Liver (tissue), 9 donors: ENCODE data around the gene CD300LG. TPM values are rescaled to one million over a fixed set of nuclear protein-coding genes. Genes with fewer than 3 reads are reported as not detected.

Experiments used
- DNase-seq: peaks from one replicate; pipeline ENCODE4 v3.0.0-alpha.2; 2017; ENCODE audit warnings: low spot score
- H3K27ac ChIP-seq, 2 donors: one replicate each; pipeline ENCODE4 v1.7.0; 2013; ENCODE audit warnings: inconsistent platforms in 2 of 2, low read length in 2 of 2, control low read depth in 1 of 2, low read depth in 1 of 2, mild to moderate bottlenecking in 1 of 2
- H3K27me3 ChIP-seq, 4 donors: one replicate each; pipeline versions ENCODE4 v1.6.1 to v1.7.0; 2013; ENCODE audit warnings: low read length in 3 of 4, inconsistent platforms in 1 of 4, mild to moderate bottlenecking in 1 of 4, moderate library complexity in 1 of 4; ENCODE audit not compliant: control insufficient read depth in 4 of 4, insufficient read depth in 4 of 4
- H3K36me3 ChIP-seq, 4 donors: one replicate each; pipeline versions ENCODE4 v1.6.1 to v1.7.0; 2013; ENCODE audit warnings: low read length in 3 of 4, mild to moderate bottlenecking in 3 of 4, low read depth in 1 of 4, moderate library complexity in 1 of 4; ENCODE audit not compliant: control insufficient read depth in 4 of 4, insufficient read depth in 3 of 4
- H3K4me1 ChIP-seq, 4 donors: one replicate each; pipeline versions ENCODE4 v1.6.1 to v1.7.0; 2013; ENCODE audit warnings: low read length in 3 of 4, mild to moderate bottlenecking in 3 of 4, moderate library complexity in 1 of 4; ENCODE audit not compliant: control insufficient read depth in 4 of 4, insufficient read depth in 4 of 4
- H3K4me3 ChIP-seq, 3 donors: one replicate each; pipeline versions ENCODE4 v1.6.1 to v1.7.0; 2013; ENCODE audit warnings: low read length in 3 of 3, control low read depth in 1 of 3, low read depth in 1 of 3, mild to moderate bottlenecking in 1 of 3
- H3K9ac ChIP-seq, 2 donors: one replicate each; pipeline ENCODE4 v1.7.0; 2013; ENCODE audit warnings: low read length in 2 of 2, mild to moderate bottlenecking in 2 of 2, moderate library complexity in 2 of 2, control low read depth in 1 of 2, low read depth in 1 of 2
- H3K9me3 ChIP-seq, 4 donors: one replicate each; pipeline versions ENCODE4 v1.6.1 to v1.7.0; 2013; ENCODE audit warnings: low read length in 3 of 4; ENCODE audit not compliant: control insufficient read depth in 4 of 4
- GABPA ChIP-seq, 2 donors: IDR thresholded peaks in 1 of 2; conservative IDR thresholded peaks in 1 of 2; 2 replicates each; pipeline ENCODE4 v1.6.1; 2016; ENCODE audit warnings: antibody characterized with exemption in 2 of 2, mild to moderate bottlenecking in 1 of 2, moderate library complexity in 1 of 2
- NR2F2 ChIP-seq: IDR thresholded peaks from 2 replicates; pipeline ENCODE4 v1.6.1; 2016; ENCODE audit warnings: antibody characterized with exemption
- TAF1 ChIP-seq: conservative IDR thresholded peaks from 2 replicates; pipeline ENCODE4 v1.6.1; 2016; ENCODE audit warnings: antibody characterized with exemption, mild to moderate bottlenecking
- WGBS: extraction: QIAGEN DNeasy Blood & Tissue Kit; methylation state at CpG from one replicate; pipeline ENCODE4 v1.1.7; 2013; 5-methylcytosine and 5-hydroxymethylcytosine counted together
- polyA plus RNA-seq, 2 donors: library from polyadenylated mRNA; stranded (reverse) in 1 of 2; unstranded in 1 of 2; fragments of 200-250 nt in 1 of 2; fragments of >200 nt in 1 of 2; fragmentation: Nextera tagmentation in 1 of 2; extraction: Ambion mirVana in 1 of 2; gene quantifications; one replicate each; pipeline versions ENCODE4 v1.2.1 to v1.2.3, GENCODE V29; 2013 to 2015
- total RNA-seq, 2 donors: library from RNA; depleted of rRNA; stranded (reverse); fragments of >200 nt; gene quantifications; one replicate each; pipeline ENCODE4 v1.2.3, GENCODE V29; 2014
- TF ChIP-seq, protein P1 (sequence below): IDR thresholded peaks from 2 replicates; pipeline ENCODE4 v1.6.1; 2016; ENCODE audit warnings: antibody characterized with exemption
- donor health status: healthy.
- donor health status: healthy.
- donor health status: healthy.
- donor health status: healthy.
- donor health status: healthy.

CD300LG gene
- total and polyA plus RNA-seq, 4 donors = 0.14 to 0.58 (median 0.20) TPM

GRCh38 chr17:43912635-43913304 lies 65.8 kb downstream of the CD300LG start:
- H3K9ac ChIP-seq = no peak overlapping the region
- TF ChIP-seq, protein P1, sequence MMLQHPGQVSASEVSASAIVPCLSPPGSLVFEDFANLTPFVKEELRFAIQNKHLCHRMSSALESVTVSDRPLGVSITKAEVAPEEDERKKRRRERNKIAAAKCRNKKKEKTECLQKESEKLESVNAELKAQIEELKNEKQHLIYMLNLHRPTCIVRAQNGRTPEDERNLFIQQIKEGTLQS = no peak
- TF ChIP-seq NR2F2 = no peak
- TF ChIP-seq GABPA (IDR thresholded peaks at IDR 0.05 in 1 of 2, conservative IDR thresholded peaks at IDR 0.05 in 1 of 2) = no peak
- no peak for TF ChIP-seq TAF1
- no peak overlapping the region for H3K4me3 ChIP-seq
- 77% methylated on average over 4 of the region's 4 CpGs for WGBS
- H3K36me3 ChIP-seq = no peaks in the 10 kb centered on the region
- no peak overlapping the region for H3K27ac ChIP-seq
- DNase-seq = no peak
- peaks cover 0 to 5% (median 0%) of the 10 kb centered on the region in 4 donors for H3K27me3 ChIP-seq
- peaks cover 0 to 6% (median 0%) of the 10 kb centered on the region in 4 donors for H3K4me1 ChIP-seq
- no peaks in the 10 kb centered on the region for H3K9me3 ChIP-seq

Other genes with a start within 250 kb of the CD300LG start
- gene MEOX1, start 185.3 kb upstream of the CD300LG start, total RNA-seq = under 1 TPM in 1 of 2 donors, not detected in 1; 0.33 TPM
- gene MEOX1, start 185.3 kb upstream of the CD300LG start, polyA plus RNA-seq = under 1 TPM in 1 of 2 donors, not detected in 1; 0.05 TPM
- gene SOST, start 88.4 kb upstream of the CD300LG start, total RNA-seq = not detected
- gene SOST, start 88.4 kb upstream of the CD300LG start, polyA plus RNA-seq = not detected
- gene DUSP3, start 68.2 kb upstream of the CD300LG start, total RNA-seq = 100 to 1,000 TPM in 1 of 2 donors, 10 to 100 TPM in 1; 30.4 to 104 TPM
- 10 to 100 TPM; 59.8 to 61.8 TPM for gene DUSP3, start 68.2 kb upstream of the CD300LG start, polyA plus RNA-seq
- gene CFAP97D1, start 66.7 kb upstream of the CD300LG start, total RNA-seq = under 1 TPM in 1 of 2 donors, not detected in 1; 0.08 TPM
- not detected for gene CFAP97D1, start 66.7 kb upstream of the CD300LG start, polyA plus RNA-seq
- 1 to 10 TPM in 1 of 2 donors, under 1 TPM in 1; 0.23 to 1.3 TPM for gene MPP3, start 14.0 kb upstream of the CD300LG start, total RNA-seq
- gene MPP3, start 14.0 kb upstream of the CD300LG start, polyA plus RNA-seq = under 1 TPM; 0.63 to 0.82 TPM
- under 1 TPM; 0.05 to 0.25 TPM for gene MPP2, start 60.4 kb downstream of the CD300LG start, total RNA-seq
- gene MPP2, start 60.4 kb downstream of the CD300LG start, polyA plus RNA-seq = under 1 TPM; 0.06 to 0.13 TPM
- gene PPY, start 95.3 kb downstream of the CD300LG start, total RNA-seq = not detected
- not detected for gene PPY, start 95.3 kb downstream of the CD300LG start, polyA plus RNA-seq
- not detected for gene PYY, start 106.8 kb downstream of the CD300LG start, total RNA-seq
- under 1 TPM in 1 of 2 donors, not detected in 1; 0.05 TPM for gene PYY, start 106.8 kb downstream of the CD300LG start, polyA plus RNA-seq
- 10 to 100 TPM; 21.5 to 29.4 TPM for gene NAGS, start 157.4 kb downstream of the CD300LG start, total RNA-seq
- gene NAGS, start 157.4 kb downstream of the CD300LG start, polyA plus RNA-seq = 10 to 100 TPM; 27.1 to 29.8 TPM
- gene TMEM101, start 167.8 kb downstream of the CD300LG start, total RNA-seq = 10 to 100 TPM; 24.4 to 25.7 TPM
- gene TMEM101, start 167.8 kb downstream of the CD300LG start, polyA plus RNA-seq = 10 to 100 TPM; 12.0 to 18.4 TPM
- gene LSM12, start 219.5 kb downstream of the CD300LG start, total RNA-seq = 10 to 100 TPM; 12.1 to 13.6 TPM
- gene LSM12, start 219.5 kb downstream of the CD300LG start, polyA plus RNA-seq = 10 to 100 TPM; 16.7 to 31.9 TPM
- 1 to 10 TPM; 6.7 to 7.8 TPM for gene G6PC3, start 223.6 kb downstream of the CD300LG start, total RNA-seq
- gene G6PC3, start 223.6 kb downstream of the CD300LG start, polyA plus RNA-seq = 10 to 100 TPM in 1 of 2 donors, 1 to 10 TPM in 1; 8.7 to 15.1 TPM